ENCODE results near the gene IQSEC1.

The IQSEC1 gene

GRCh38 chr3:13011573-13012220 lies 61.5 kb downstream of the IQSEC1 start:
- DNase-seq (ENCODE audit: insufficient read length, low spot score) = peak; percentile 63
- no peak for TF ChIP-seq TAF1 (IDR thresholded peaks at IDR 0.05; ENCODE audit: low read depth, low read length)
- peak; percentile 67 for TF ChIP-seq SPI1 (IDR thresholded peaks at IDR 0.05; ENCODE audit: low read depth, low read length)
- TF ChIP-seq POU2F2 (IDR thresholded peaks at IDR 0.05; ENCODE audit: low read depth, low read length) = no peak; the same call in 1 of the 2 replicates
- TF ChIP-seq POLR2AphosphoS5 (IDR thresholded peaks at IDR 0.05; ENCODE audit: low read depth, low read length) = no peak; the same call in 1 of the 2 replicates
- FAIRE-seq = peak; percentile 93

DNA sequence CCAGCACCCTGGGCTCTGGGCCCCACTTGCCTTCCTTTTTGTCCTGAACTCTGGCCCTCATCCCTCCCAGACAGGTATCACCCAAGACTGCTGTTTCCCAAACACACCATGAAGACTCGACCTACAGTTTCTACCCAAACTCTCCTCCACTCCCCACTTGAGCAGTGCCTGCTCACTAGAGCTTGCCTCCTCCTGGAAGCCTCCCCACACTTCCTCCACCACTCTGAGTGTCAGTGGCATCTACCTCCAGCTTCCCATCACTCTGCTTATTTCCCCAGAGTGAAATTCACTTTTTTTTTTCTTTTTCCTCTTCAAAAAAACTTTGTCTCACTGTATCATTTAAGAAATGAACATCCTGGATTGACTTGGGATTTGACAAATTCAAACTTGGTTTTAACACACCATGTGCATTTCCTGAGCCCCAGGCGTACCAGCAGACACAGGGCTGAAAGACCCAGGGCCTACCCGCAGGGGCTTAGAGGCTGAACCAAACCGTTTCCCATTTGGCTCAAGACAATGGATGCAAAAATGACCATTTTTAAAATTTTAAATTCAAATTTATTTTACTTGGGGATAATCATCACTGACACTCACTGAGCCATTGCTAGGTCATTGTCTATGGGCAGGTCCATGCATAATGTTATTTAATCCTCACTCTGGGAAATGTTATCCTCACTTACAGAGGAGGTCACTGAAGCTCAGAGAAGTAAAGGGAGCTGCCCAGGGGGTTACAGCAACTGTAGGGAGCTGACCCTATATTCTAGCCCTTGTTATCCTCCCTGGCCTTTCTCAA lies 62.3 kb downstream of the IQSEC1 start:
- no peak for DNase-seq (ENCODE audit: insufficient read length, low spot score)
- no peak for FAIRE-seq
- TF ChIP-seq POLR2A (IDR thresholded peaks at IDR 0.05; ENCODE audit: low read depth, low read length) (no peak), SPI1 (IDR thresholded peaks at IDR 0.05; ENCODE audit: low read depth, low read length) (0 out of 2 replicates have a peak, but pooled peaks have one; percentile 11), TAF1 (IDR thresholded peaks at IDR 0.05; ENCODE audit: low read depth, low read length) (no peak), PAX5 (IDR thresholded peaks at IDR 0.05; ENCODE audit: insufficient read depth, low read length, severe bottlenecking) (no peak), POLR2AphosphoS5 (IDR thresholded peaks at IDR 0.05; ENCODE audit: low read depth, low read length) (no peak), POU2F2 (IDR thresholded peaks at IDR 0.05; ENCODE audit: low read depth, low read length) (no peak)

GRCh38 chr3:13009946-13010315 lies 63.3 kb downstream of the IQSEC1 start:
- FAIRE-seq (peak; percentile 20), DNase-seq (ENCODE audit: insufficient read length, low spot score) (no peak)
- TF ChIP-seq SPI1 (IDR thresholded peaks at IDR 0.05; ENCODE audit: low read depth, low read length) = no peak
- TF ChIP-seq POLR2AphosphoS5 (IDR thresholded peaks at IDR 0.05; ENCODE audit: low read depth, low read length) = no peak

- FAIRE-seq (peak; percentile 78), DNase-seq (ENCODE audit: insufficient read length, low spot score) (peak; percentile 48)
Observed at GRCh38 chr3:13009132-13009945, 63.9 kb downstream of the IQSEC1 start.

GRCh38 chr3:13008155-13008995 lies 64.9 kb downstream of the IQSEC1 start:
- DNase-seq (ENCODE audit: insufficient read length, low spot score) (no peak), FAIRE-seq (peak; percentile 13)
- TF ChIP-seq POLR2AphosphoS5 (IDR thresholded peaks at IDR 0.05; ENCODE audit: low read depth, low read length) = no peak
- TF ChIP-seq PAX5 (IDR thresholded peaks at IDR 0.05; ENCODE audit: insufficient read depth, low read length, severe bottlenecking) = no peak
- TF ChIP-seq SPI1 (IDR thresholded peaks at IDR 0.05; ENCODE audit: low read depth, low read length) = peak; percentile 54
- TF ChIP-seq TAF1 (IDR thresholded peaks at IDR 0.05; ENCODE audit: low read depth, low read length) = no peak
- TF ChIP-seq POU2F2 (IDR thresholded peaks at IDR 0.05; ENCODE audit: low read depth, low read length) = no peak

More at GRCh38 chr3:13009132-13009945, 63.9 kb downstream of the IQSEC1 start:
- TF ChIP-seq SPI1 (IDR thresholded peaks at IDR 0.05; ENCODE audit: low read depth, low read length) (peak; percentile 84), TAF1 (IDR thresholded peaks at IDR 0.05; ENCODE audit: low read depth, low read length) (no peak), POU2F2 (IDR thresholded peaks at IDR 0.05; ENCODE audit: low read depth, low read length) (0 out of 2 replicates have a peak, but pooled peaks have one; percentile 55)

- TF ChIP-seq POU2F2 (IDR thresholded peaks at IDR 0.05; ENCODE audit: low read depth, low read length) (no peak), SPI1 (IDR thresholded peaks at IDR 0.05; ENCODE audit: low read depth, low read length) (no peak), POLR2AphosphoS5 (IDR thresholded peaks at IDR 0.05; ENCODE audit: low read depth, low read length) (no peak), TAF1 (IDR thresholded peaks at IDR 0.05; ENCODE audit: low read depth, low read length) (no peak), PAX5 (IDR thresholded peaks at IDR 0.05; ENCODE audit: insufficient read depth, low read length, severe bottlenecking) (no peak), POLR2A (IDR thresholded peaks at IDR 0.05; ENCODE audit: low read depth, low read length) (no peak)
- no peak for FAIRE-seq
- no peak for DNase-seq (ENCODE audit: insufficient read length, low spot score)
Observed at GRCh38 chr3:13007251-13007941, 65.8 kb downstream of the IQSEC1 start.

DNA sequence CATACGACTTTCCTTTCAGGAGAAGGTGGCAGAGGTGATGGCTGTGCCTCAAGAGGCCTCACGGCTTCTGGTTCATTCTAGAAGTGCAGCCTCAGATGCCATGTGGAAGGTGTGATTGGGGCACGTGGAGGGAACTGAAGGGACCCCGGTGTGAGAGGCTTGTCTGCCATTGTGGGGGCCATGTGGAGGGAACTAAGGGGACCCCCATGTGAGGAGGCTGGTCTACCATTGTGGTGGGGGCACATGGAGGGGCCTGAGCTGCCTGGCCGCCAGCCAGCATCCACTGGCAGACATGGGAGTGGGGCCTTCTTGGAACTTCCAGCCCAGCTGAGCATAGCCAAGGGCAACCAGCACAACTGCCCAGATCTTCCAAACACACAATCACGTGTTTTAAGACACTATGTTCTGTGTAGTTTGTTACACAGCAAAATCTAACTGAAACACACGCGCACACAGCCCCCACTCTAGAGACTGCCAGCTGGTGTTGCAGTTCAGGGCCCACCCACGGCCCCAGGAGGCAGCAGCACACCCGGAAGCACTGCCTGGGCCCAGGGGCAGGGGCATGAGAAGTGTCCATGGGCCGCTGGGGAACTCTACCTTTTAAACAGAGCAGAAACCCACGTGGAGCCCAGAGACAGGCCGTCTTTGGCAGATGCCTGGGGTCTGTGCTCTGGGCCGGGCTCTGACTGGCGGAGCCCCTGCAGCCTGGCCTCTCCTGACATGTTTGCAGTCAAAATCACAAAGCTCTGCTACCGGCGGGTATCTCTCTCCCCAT lies 66.8 kb downstream of the IQSEC1 start:
- TF ChIP-seq SPI1 (IDR thresholded peaks at IDR 0.05; ENCODE audit: low read depth, low read length) = no peak
- TF ChIP-seq POU2F2 (IDR thresholded peaks at IDR 0.05; ENCODE audit: low read depth, low read length) = no peak
- TF ChIP-seq POLR2A (IDR thresholded peaks at IDR 0.05; ENCODE audit: low read depth, low read length) = no peak
- TF ChIP-seq POLR2AphosphoS5 (IDR thresholded peaks at IDR 0.05; ENCODE audit: low read depth, low read length) = no peak
- no peak for TF ChIP-seq PAX5 (IDR thresholded peaks at IDR 0.05; ENCODE audit: insufficient read depth, low read length, severe bottlenecking)
- TF ChIP-seq TAF1 (IDR thresholded peaks at IDR 0.05; ENCODE audit: low read depth, low read length) = no peak
- DNase-seq (ENCODE audit: insufficient read length, low spot score) = no peak
- peak; percentile 59 for FAIRE-seq

DNA sequence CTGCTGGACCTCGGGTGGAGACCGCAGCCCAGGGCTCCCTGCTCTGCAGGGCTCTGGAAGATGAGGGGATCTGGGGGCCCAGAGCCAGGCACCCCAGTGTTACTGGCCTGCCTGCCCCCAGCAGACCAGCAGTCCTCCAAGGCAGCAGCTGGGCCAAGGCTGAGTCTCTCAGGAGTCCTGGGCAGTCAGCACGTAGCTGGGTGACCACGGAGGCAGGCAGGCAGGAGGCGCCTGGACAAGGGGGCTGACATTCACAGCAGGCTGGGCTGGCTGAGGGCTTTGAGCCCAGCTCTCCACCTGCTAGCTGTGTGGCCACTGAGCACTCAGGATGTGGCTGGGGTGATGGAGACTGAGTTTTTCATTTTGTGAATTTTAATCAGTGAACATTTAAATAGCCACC lies 67.9 kb downstream of the IQSEC1 start:
- FAIRE-seq (no peak), DNase-seq (ENCODE audit: insufficient read length, low spot score) (no peak)
- no peak for TF ChIP-seq TAF1 (IDR thresholded peaks at IDR 0.05; ENCODE audit: low read depth, low read length)
- TF ChIP-seq POU2F2 (IDR thresholded peaks at IDR 0.05; ENCODE audit: low read depth, low read length) = no peak
- TF ChIP-seq POLR2A (IDR thresholded peaks at IDR 0.05; ENCODE audit: low read depth, low read length) = no peak
